CD4-positive, alpha-beta T cell treated with Interleukin-1 beta for 1 hour (primary cell): ENCODE results near the gene LSM11.
"Not testable (repeated sequence)": the region's sequence is repeated elsewhere in the genome, so short reads cannot be mapped to it uniquely, and the experiment has no call there.

ENCODE experiments used
- DNase-seq, 2 donors: peaks; one replicate each; pipeline ENCODE4 v3.0.0-alpha.2; 2020 to 2022

The LSM11 gene

DNA sequence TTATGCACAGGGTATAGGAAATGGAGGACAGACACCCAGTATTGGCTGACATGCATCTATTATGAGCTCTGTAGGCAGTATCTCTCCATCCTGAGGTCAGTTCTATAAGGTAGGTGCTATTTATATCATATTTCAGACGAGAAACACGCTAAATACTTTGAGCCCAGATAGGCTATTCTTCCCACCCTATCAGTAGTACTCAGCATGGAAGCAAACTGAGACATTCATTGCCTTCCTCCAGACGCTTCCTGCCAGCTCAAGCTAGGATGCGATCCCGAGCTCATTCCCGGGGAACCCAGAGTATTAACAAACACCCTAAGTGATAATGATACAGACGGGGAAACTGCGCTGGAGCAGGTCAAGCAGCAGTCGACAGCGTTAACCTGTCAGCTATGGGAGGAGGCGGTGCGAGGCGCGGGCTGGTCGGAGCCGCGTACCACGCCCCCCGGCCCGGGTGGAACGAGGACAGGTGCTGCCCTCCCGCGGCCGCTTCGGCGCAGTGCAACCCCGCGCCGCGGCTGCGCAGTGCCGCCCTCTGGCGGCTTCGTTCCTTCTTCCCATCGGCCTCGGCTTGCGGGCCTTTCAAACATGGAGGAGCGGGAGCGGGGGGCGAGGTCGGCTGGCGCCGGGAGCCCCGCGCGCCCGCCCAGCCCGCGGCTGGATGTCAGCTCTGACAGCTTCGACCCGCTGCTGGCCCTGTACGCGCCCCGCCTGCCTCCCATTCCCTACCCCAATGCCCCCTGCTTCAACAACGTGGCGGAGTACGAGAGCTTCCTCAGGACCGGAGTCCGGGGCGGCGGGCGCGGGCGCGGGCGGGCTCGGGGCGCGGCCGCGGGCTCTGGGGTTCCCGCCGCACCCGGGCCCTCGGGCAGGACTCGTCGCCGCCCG lies at the start of gene LSM11:
Gene LSM11, plus strand, starts transcription at position 550 of the 888 bp plus-strand sequence. Its CDS starts 39 bp downstream, at position 589.
- peak; percentile 90 to 91 for DNase-seq

DNA sequence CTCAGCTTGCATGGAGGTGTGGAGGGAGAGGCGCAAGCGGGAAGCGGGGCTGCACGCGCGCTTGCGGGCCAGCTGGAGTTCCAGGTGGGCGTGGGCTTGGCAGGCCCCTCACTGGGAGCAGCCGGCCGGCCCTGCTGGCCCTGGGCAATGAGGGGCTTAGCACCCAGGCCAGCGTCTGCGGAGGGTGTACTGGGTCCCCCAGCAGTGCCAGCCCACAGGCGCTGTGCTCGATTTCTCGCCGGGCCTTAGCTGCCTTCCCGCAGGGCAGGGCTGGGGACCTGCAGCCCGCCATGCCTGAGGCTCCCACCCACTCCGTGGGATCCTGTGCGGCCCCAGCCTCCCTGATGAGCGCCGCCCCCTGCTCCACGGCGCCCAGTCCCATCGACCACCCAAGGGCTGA lies 49.7 kb upstream of the LSM11 start:
- DNase-seq, result not testable (repeated sequence)

DNA sequence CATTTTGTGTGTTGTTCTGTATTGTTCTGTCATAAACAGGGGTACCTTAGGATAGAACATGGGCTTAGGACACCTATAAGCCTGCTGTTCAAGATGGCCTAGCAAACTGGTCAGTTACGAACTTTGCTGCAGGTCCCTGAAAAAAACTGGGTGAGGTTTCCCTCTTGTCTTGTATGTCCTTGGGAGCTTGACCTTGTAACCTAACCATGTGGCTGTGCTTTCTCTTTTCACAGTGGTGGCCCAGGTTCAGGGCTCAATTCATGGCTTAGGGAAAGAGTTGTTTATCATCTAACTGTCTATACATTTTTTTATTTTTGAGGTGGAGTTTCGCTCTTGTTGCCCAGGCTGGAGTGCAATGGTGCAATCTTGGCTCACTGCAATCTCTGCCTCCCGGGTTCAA lies 47.4 kb upstream of the LSM11 start:
- DNase-seq, result not testable (repeated sequence)

DNA sequence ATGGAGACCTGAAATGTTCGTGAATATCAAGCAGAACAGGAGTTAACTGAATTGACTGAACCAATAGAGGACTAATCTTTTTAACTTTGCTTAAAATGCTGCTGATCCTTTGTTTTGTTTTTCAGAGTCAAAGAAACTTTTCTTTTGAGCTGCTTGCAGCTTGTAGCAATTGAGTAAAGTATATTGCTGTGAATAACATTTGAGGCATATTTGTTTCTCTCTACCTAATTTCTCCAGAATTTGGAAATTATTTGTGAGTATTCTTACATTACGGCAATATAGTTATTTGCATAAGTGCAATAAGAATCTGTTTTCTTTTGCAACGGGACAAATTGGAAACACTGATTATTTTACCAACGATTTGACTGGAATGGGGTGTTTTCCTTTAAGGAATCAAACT lies 44.8 kb upstream of the LSM11 start:
- not testable (repeated sequence) for DNase-seq

DNA sequence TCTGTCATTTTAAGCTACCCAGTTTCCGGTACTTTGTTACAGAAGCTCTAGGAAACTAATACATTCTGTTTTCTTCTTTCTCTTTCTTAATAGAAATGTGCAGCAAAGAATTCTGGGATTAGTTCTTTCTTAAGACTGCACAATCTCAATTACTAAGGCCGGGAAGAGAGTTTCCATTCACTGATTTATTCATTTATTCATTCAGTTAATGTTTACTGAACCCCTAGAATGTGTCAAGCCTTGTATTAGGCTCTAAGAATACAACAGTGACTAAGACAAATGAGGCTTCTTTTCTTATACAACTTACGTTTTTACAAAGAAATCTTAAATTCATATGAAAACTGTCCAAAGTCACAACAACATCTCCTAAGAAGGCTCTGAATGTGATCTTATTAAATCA lies 39.8 kb upstream of the LSM11 start:
- DNase-seq, result no peak

DNA sequence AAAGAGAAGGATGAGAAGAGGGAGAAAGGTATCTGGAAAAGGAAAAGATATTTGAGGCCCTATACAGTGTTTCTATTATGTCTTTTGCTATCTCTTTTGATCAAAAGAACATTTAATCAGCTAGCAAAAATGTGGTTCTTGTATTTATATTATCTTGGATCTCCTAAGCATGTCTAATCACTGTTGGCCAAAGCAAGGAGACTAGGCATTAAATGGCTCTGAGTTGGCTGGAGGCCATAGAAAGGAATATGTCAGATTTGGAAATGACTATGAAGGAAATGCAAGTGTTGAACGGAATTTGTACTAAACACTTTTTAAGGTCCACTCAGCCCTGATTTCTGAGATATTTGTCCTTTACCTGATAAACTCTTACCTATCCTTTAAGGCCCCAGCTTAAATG lies 34.6 kb upstream of the LSM11 start:
- DNase-seq, result no peak

DNA sequence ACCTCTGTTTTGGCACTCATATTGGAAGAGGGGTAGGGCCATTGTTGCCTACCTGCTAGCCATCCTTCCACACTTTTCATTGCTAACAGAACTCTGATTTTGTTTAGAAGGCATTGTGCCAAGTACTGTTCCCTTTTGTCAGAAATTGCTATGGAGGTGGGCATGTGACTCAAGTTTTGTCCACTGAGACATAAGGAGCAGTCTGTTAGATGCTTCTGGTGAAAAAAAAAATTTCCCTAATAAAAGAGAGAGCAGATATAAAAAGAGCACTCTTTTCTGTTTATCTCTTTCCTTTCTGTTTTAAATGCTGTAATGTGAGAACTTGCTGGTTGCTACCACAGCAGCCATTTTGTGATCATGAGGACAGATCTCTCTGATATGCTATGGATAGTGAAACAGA lies 34.2 kb upstream of the LSM11 start:
- no peak for DNase-seq

DNA sequence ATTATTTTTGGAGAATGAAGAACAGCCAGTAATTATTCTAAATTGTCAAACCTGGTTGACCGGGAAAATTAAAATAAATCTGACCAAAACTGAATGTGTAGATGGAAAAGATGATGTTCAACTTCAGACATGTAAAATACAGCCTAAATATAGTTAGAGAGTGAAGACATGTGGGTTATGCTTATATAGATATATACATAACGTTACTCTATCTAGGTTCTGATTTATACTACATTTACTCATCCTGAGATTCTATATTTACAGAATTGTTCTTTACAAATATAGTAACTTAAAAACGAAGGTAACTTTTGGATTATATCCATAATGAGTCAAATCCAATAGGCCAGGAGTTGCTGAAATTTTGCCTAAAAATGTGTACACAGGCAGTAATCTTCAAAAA lies 33.1 kb upstream of the LSM11 start:
- no peak for DNase-seq

DNA sequence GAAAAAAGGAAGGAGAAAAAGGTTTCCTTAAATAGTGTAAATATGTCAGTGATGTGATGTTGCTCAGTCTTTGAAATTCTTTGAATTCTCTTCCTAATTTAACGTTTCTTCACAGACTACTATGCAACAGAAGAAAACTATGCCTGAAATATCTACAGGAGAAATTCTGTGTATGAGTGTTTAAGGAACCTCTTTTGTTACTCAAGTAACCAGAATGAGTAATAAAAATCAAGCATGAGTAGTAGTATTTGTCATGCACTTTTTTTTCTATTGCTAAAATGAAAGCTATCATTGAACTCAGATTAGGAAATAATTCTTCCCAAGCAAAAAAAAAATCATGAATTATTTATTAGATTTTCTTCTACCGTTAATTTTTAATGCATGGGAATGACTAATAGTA lies 32.6 kb upstream of the LSM11 start:
- no peak for DNase-seq

DNA sequence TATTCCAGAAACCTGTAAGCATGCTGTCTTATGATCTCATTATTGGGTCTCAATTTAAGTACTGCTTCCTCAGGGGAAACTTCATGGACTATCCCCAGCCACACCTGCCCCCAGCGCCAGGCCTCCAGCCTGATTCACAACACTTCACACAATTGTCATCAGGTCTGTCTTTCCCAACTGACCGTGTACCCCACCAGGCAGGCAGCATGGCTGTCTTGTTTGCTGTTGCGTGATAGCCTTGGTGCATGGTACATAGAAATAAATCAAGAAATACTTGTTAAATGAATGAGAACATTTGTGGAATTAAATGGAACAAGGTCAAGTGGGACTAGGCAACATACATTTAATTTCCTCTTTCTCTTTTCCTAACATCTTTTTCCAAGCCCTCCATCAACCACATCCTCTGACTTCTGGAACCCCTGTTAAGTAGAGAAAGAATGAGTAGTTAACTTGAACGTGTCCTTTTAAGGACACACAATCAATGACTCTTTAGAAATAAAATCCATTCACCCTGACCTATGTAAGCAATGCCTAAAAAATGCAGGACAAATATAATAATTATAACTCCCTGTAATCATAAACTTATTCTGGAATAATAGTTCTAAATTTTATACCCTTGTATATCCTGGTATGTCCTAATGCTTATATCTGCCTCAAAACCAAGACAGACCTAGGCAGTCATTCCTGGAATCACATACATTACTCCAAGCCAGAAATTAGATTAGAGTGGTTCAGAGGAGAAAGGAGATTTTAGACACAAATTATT lies 29.5 kb upstream of the LSM11 start:
- no peak for DNase-seq

DNA sequence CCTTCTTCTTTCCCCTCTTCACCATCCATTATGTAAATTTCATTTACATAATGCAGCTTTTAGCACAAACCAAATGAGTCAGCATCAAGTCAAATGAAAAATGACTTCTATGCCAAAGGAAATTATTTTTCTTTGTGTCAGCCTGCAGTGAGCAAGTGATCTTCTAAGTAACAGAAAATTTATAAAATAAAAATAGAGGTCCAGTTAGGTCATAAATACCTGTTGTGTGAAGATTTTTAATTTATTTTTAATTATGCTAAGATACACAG lies 29.0 kb upstream of the LSM11 start:
- no peak for DNase-seq

DNA sequence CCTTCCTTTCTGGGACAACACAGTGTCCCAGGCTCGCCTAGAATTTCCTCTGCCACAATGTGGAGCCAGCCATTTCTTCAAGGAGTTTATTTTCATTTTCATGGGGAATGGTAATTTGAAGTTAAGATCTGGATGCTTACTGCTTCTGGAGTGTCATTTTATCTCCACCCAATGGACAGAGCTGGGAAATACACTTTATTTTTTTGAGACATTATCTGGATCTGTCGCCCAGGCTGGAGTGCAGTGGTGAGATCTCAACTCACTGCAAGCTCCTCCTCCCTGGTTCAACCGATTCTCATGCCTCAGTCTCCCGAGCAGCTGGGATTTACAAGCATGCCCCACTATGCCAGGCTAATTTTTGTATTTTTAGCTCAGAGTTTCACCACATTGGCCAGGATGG lies 25.0 kb upstream of the LSM11 start:
- peak; percentile 15 to 60 for DNase-seq

DNA sequence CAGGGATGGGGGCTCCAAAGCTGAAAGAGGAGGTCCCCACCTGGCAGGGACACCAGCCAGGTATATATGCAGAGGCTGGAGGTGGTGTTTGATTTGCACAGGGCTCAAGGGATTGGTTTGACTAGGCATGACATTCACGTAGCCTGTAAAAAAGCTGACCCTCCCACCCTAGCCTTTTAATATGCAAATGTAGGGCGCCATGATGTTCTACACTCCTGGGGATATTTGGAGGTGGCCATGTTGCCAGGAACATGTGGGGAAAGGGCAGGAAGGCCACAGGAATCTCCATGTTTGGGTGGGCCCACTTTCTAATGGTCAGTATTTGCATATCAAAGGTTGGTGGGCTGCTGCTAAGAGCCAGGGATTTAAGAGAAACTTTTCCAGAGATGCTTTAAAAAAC lies 24.3 kb upstream of the LSM11 start:
- DNase-seq, result no peak

DNA sequence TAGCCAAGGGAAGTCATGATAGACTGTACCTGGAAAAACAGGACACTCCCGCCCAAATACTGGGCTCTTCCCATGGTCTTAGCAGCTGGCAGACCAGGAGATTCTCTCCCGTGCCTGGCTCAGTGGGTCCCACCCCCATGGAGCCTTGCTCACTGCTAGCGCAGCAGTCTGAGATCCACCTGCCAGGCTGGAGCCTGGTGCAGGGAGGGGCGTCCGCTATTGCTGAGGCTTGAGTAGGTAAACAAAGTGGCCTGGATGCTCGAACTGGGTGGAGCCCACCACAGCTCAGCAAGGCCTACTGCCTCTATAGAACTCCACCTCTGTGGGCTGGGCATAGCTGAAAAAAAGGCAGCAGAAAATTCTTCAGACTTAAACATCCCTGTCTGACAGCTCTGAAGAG lies 22.4 kb upstream of the LSM11 start:
- no peak for DNase-seq

DNA sequence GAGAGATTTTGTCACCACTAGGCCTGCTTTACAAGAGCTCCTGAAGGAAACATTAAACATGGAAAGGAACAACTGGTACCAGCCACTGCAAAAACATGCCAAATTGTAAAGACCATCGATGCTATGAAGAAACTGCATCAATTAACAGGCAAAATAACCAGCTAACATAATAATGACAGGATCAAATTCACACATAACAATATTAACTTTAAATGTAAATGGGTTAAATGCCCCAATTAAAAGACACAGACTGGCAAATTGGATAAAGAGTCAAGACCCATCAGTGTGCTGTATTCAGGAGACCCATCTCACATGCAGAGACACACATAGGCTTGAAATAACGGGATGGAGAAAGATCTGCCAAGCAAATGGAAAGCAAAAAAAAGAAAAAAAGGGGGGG lies 20.6 kb upstream of the LSM11 start:
- DNase-seq, result not testable (repeated sequence)

DNA sequence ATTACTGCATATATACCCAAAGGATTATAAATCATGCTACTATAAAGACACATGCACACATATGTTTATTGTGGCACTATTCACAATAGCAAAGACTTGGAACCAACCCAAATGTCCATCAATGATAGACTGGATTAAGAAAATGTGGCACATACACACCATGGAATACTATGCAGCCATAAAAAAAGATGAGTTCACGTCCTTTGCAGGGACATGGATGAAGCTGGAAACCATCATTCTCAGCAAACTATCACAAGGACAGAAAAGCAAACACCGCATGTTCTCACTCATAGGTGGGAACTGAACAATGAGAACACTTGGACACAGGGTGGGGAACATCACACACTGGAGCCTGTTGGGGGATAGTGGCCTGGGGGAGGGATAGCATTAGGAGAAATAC lies 16.9 kb upstream of the LSM11 start:
- not testable (repeated sequence) for DNase-seq

DNA sequence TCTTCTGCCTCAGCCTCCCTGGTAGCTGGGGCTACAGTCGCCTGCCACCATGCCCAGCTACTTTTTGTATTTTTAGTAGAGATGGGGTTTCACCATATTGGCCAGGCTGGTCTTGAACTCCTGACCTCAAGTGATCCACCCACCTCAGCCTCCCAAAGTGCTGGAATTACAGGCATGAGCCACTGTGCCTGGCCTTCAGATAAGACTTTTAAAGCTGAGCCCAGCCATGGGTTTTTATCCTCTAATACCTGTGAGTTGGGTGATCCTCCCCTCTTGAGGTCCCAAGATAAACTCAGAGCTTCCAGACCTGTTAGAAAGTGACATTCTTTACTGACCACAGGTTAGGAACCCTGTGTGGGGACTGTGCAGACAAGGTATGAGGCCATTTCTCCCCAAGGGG lies 15.7 kb upstream of the LSM11 start:
- not testable (repeated sequence) for DNase-seq

DNA sequence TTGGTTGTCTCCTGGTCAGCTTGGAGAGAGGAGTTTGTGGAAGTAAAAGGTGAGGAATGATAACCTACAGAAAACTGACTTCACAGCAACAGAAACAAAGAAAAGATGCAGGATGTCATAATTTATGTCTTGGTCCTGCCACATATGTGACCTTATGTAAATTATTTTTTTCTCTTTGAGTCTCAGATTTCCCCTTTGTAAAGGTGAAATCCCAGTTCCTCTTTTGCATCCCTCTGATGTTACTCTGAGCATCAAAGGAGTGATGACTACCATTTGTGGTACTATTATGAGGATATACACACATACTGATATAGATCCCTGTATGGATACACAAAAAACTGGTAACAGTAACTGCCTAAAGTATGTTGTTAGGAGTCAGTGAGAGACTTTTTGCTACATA lies 13.7 kb upstream of the LSM11 start:
- DNase-seq, result no peak

DNA sequence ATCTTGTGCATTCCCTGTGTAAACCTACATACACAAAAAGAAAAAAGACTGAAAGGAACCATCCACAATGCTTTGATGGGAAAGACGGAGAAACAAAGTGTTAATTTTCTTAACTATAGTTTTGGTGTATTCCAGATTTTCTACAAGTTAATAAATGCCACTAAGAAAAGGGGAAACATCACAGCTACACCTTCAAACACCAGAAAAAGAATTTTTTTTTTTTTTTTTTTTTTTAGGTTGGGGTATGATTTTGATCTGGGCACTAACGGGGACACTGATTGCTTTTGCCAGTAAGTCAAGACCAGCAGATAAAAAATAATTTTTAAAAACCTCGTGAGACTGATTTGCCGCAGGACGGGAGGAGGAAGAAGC lies 12.6 kb upstream of the LSM11 start:
- no peak for DNase-seq

DNA sequence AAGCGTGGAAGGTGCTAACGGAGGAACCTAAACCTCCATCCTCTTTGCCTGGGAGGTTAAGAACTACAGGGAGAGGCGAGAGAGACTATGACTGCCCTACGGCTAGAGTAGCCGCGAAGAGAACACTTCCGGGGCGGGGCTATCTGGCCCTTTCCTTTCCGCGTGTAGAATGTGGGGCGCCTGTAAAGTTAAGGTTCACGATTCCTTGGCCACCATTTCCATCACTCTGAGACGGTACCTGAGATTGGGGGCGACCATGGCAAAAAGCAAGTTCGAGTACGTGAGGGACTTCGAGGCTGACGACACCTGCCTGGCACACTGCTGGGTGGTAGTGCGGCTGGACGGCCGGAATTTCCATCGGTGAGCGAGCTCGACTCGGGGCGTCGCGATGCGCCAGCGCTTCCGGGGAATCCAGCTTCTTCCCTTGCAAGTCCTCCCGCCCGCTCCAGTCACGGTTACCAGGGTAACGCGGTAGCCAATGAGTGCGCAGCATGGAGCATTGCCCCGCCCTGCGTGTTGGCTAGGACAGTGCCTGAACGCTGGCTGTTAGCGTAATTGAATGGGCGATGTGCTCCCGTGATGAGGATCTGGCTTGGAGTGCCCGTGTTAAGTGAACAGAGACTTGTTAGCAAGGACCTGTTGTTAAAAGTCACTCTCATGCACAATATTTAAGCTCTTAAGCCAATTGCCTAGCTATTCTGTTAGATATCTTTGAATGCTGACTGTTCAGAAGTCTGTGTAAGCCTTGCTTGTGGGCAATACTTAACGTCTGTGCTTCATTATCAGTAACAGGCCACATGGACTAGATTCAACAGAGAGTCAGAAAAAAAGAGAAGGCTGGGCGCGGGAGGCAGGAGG lies 12.0 kb upstream of the LSM11 start, which contains the start of gene THG1L:
Gene THG1L, plus strand, starts transcription at position 149 of the 858 bp plus-strand sequence. Its CDS starts 21 bp downstream, at position 170.
- DNase-seq, result peak; percentile 96 to 98

DNA sequence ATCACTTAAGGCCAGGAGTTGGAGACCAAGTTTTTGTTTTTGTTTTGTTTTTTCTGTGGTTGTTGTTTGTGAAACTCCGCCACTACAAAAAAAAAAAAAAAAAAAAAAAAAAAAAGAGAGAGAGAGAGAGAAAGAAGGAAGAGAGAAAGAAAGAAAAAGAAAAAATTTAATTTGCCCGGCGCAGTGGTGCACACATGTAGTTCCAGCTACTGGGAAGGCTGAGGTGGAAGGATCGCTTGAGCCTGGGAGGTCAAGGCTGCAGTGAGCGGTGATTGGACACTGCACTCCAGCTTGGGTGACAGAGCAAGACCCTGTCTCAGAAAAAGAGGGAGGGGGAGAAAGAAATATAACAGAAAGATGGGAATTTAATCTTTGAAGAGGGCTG lies 11.4 kb upstream of the LSM11 start:
- DNase-seq, result no peak

DNA sequence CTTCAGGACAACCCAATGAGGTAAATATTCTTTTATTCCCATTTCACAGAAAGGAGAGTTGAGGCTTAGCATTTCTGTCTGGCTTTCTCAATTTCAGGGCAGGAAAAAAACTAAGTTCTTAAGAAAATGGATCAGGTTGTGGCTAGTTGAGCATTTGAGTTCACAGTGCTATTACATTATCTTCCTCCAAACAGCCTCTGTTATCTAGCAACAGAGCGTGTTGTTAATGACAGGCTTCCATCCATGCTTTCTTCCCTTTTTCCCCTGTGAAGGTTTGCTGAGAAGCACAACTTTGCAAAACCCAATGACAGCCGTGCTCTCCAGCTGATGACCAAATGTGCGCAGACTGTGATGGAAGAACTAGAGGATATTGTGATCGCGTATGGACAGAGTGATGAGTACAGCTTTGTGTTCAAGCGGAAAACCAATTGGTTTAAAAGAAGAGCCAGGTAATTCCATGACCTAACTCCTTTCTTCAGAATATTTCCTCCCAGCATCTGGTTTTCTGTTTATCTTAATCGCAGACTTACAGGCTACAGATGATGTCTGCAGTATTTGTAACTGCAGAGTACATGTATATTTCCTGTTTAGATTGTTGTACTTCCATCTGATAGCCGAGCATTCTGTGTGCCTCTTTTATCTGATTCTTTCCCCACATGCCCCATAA lies 10.8 kb upstream of the LSM11 start:
- no peak for DNase-seq

DNA sequence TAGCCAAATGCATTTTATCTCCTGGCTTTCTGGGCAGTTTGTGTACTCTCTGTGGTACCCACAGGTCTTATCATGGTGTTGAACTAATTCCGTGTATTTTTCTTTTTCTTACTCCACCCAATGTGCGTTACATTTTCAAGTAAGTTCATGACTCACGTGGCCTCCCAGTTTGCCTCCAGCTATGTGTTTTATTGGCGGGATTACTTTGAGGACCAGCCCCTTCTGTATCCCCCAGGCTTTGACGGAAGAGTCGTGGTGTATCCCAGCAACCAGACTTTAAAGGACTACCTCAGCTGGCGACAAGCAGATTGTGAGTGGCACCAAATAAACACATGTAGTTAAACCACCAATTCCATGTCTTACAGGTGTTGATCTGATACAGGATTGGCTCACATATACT lies 9.1 kb upstream of the LSM11 start:
- DNase-seq, result no peak
